H1 (cell line): Measurements from ENCODE around the gene UBE2V1. TPM values are rescaled to one million over a fixed set of nuclear protein-coding genes. Genes with fewer than 3 reads are reported as not detected.

Experiments
- CTCF ChIA-PET: fragments of 300-600 bp; sonication (Branson Sonifier 250); formaldehyde crosslinking; loops from one replicate; lab custom pipeline; 2021; ENCODE audit not compliant: partially characterized antibody; lab: Charles Lee
- POLR2A ChIA-PET: fragments of 300-600 bp; sonication (Branson Sonifier 250); formaldehyde crosslinking; loops from one replicate; lab custom pipeline; 2021; ENCODE audit warnings: inconsistent platforms; ENCODE audit not compliant: partially characterized antibody; lab: Charles Lee
- DNase-seq, 2 experiments: peaks; one replicate each; pipeline versions ENCODE4 v3.0.0 to v3.0.0-alpha.2; 2010 to 2022; ENCODE audit warnings: low spot score in 2 of 2, low read depth in 1 of 2, mixed read lengths in 1 of 2
- FAIRE-seq: peaks from 2 replicates; lab custom pipeline; 2011; peaks lifted over from hg19 to GRCh38; lab: Jason Lieb, UNC
- H2AFZ ChIP-seq: 2 replicates; pipeline ENCODE4 v1.8.1; 2012; ENCODE audit warnings: low read length, inconsistent platforms
- H2AK5ac ChIP-seq: 2 replicates; pipeline ENCODE4 v1.6.1; 2013; ENCODE audit warnings: low read depth, low read length
- H2BK120ac ChIP-seq: replicated peaks from 2 replicates; pipeline ENCODE3; 2013; ENCODE audit warnings: low read depth, low read length, inconsistent platforms
- H2BK12ac ChIP-seq: 2 replicates; pipeline ENCODE4 v1.6.1; 2013; ENCODE audit warnings: low read depth, low read length
- H2BK15ac ChIP-seq: 2 replicates; pipeline ENCODE4 v1.6.1; 2013; ENCODE audit warnings: low read length
- H2BK20ac ChIP-seq: 2 replicates; pipeline ENCODE4 v1.6.1; 2013; ENCODE audit warnings: low read length
- H2BK5ac ChIP-seq: 2 replicates; pipeline ENCODE4 v1.6.1; 2013; ENCODE audit warnings: low read depth, low read length
- H3K14ac ChIP-seq: 2 replicates; pipeline ENCODE4 v1.6.1; 2013; ENCODE audit warnings: inconsistent platforms; ENCODE audit not compliant: insufficient read length
- H3K18ac ChIP-seq: 2 replicates; pipeline ENCODE4 v1.6.1; 2013; ENCODE audit warnings: low read length; ENCODE audit errors: extremely low read depth
- H3K23ac ChIP-seq: 2 replicates; pipeline ENCODE4 v1.6.1; 2013; ENCODE audit warnings: inconsistent platforms; ENCODE audit not compliant: insufficient read length
- H3K23me2 ChIP-seq: 2 replicates; pipeline ENCODE4 v1.6.1; 2013; ENCODE audit warnings: low read depth, low read length
- H3K27ac ChIP-seq: 2 replicates; pipeline ENCODE4 v1.6.1; 2011; ENCODE audit warnings: low read depth, low read length, inconsistent platforms
- H3K27me3 ChIP-seq, 4 experiments: replicated peaks in 1 of 4; 1 replicate in 1 of 4; 2 replicates in 3 of 4; pipeline versions ENCODE4 v1.6.1 to v1.8.1; 2011 to 2013; ENCODE audit warnings: low read length in 3 of 4, mild to moderate bottlenecking in 3 of 4, inconsistent platforms in 2 of 4, mixed read lengths in 2 of 4, moderate library complexity in 1 of 4; ENCODE audit not compliant: control insufficient read depth in 3 of 4, insufficient read depth in 3 of 4; ENCODE audit errors: extremely low read depth in 1 of 4
- H3K36me3 ChIP-seq, 4 experiments: 2 replicates each; pipeline versions ENCODE4 v1.6.1 to v1.8.1; 2011 to 2013; ENCODE audit warnings: mild to moderate bottlenecking in 4 of 4, low read length in 3 of 4, moderate library complexity in 2 of 4, control low read depth in 1 of 4, inconsistent platforms in 1 of 4; ENCODE audit not compliant: insufficient read depth in 4 of 4, control insufficient read depth in 2 of 4
- H3K4ac ChIP-seq: replicated peaks from 2 replicates; pipeline ENCODE3; 2013; ENCODE audit warnings: low read length, low read depth, mixed read lengths, inconsistent platforms; ENCODE audit not compliant: insufficient read length
- H3K4me1 ChIP-seq, 4 experiments: replicated peaks in 1 of 4; 1 replicate in 1 of 4; 2 replicates in 3 of 4; pipeline versions ENCODE4 v1.6.1 to v1.8.1; 2011 to 2013; ENCODE audit warnings: low read length in 3 of 4, inconsistent platforms in 2 of 4, mixed read lengths in 1 of 4; ENCODE audit not compliant: insufficient read depth in 4 of 4, control insufficient read depth in 3 of 4
- H3K4me2 ChIP-seq, 2 experiments: 2 replicates each; pipeline versions ENCODE4 v1.6.1 to v1.8.1; 2011 to 2013; ENCODE audit warnings: low read depth in 2 of 2, low read length in 2 of 2, control low read depth in 1 of 2, inconsistent platforms in 1 of 2, mild to moderate bottlenecking in 1 of 2; ENCODE audit not compliant: insufficient read depth in 1 of 2
- H3K4me3 ChIP-seq, 4 experiments: fragments of 200-600, 300-600 bp in 1 of 4; sonication (generic), shearing (Covaris generic), sonication (Bioruptor Twin) in 1 of 4; 2 replicates each; pipeline versions ENCODE4 v1.5.1 to v1.8.1; 2011 to 2016; ENCODE audit warnings: low read length in 4 of 4, low read depth in 3 of 4, control low read depth in 2 of 4, inconsistent platforms in 2 of 4, mild to moderate bottlenecking in 2 of 4, mixed read lengths in 1 of 4, moderate library complexity in 1 of 4; ENCODE audit not compliant: insufficient read depth in 2 of 4; ENCODE audit errors: extremely low read depth in 1 of 4
- H3K56ac ChIP-seq: replicated peaks from 2 replicates; pipeline ENCODE3; 2013; ENCODE audit warnings: low read depth, mild to moderate bottlenecking, mixed read lengths, low read length, inconsistent platforms; ENCODE audit not compliant: insufficient read length
- H3K79me1 ChIP-seq: 2 replicates; pipeline ENCODE4 v1.6.1; 2013; ENCODE audit warnings: low read depth, low read length, control low read depth
- H3K79me2 ChIP-seq, 2 experiments: 2 replicates each; pipeline versions ENCODE4 v1.6.1 to v1.8.1; 2012 to 2013; ENCODE audit warnings: low read length in 2 of 2, mild to moderate bottlenecking in 2 of 2, inconsistent platforms in 1 of 2; ENCODE audit not compliant: insufficient read depth in 2 of 2, control insufficient read depth in 1 of 2
- H3K9ac ChIP-seq, 4 experiments: replicated peaks in 1 of 4; 1 replicate in 1 of 4; 2 replicates in 3 of 4; pipeline versions ENCODE4 v1.6.1 to v1.8.1; 2011 to 2013; ENCODE audit warnings: low read depth in 3 of 4, low read length in 3 of 4, control low read depth in 2 of 4, mild to moderate bottlenecking in 2 of 4, moderate library complexity in 2 of 4, inconsistent platforms in 1 of 4; ENCODE audit errors: extremely low read depth in 1 of 4
- H3K9me3 ChIP-seq, 2 experiments: 2 replicates each; pipeline versions ENCODE4 v1.6.1 to v1.8.1; 2012 to 2013; ENCODE audit warnings: mild to moderate bottlenecking in 2 of 2, moderate library complexity in 2 of 2, control low read depth in 1 of 2, inconsistent platforms in 1 of 2, low read depth in 1 of 2, low read length in 1 of 2, mixed read lengths in 1 of 2; ENCODE audit not compliant: insufficient read depth in 2 of 2
- H4K20me1 ChIP-seq, 2 experiments: replicated peaks in 1 of 2; 2 replicates each; pipeline versions ENCODE3 to v1.8.1; 2011 to 2013; ENCODE audit warnings: inconsistent platforms in 2 of 2, low read length in 2 of 2, mild to moderate bottlenecking in 1 of 2; ENCODE audit not compliant: insufficient read depth in 2 of 2, control insufficient read depth in 1 of 2
- H4K5ac ChIP-seq: 2 replicates; pipeline ENCODE4 v1.6.1; 2013; ENCODE audit warnings: low read length, low read depth, mixed read lengths, inconsistent platforms; ENCODE audit not compliant: insufficient read length
- H4K8ac ChIP-seq: 2 replicates; pipeline ENCODE4 v1.8.0; 2013; ENCODE audit warnings: mild to moderate bottlenecking, moderate library complexity, low read length, inconsistent platforms; ENCODE audit not compliant: insufficient read depth; ENCODE audit errors: extremely low read depth
- H4K91ac ChIP-seq: replicated peaks from 2 replicates; pipeline ENCODE3; 2013; ENCODE audit warnings: low read length, mixed read lengths, inconsistent platforms; ENCODE audit not compliant: insufficient read length
- ATF2 ChIP-seq: IDR thresholded peaks from 2 replicates; pipeline ENCODE4 v1.6.1; 2012; ENCODE audit warnings: low read length, inconsistent platforms
- E2F6 ChIP-seq: IDR thresholded peaks from 2 replicates; pipeline ENCODE4 v1.6.1; 2012; ENCODE audit warnings: inconsistent platforms
- KDM1A ChIP-seq: fragments of 200-600, 300-600 bp; sonication (generic); IDR thresholded peaks from 2 replicates; pipeline ENCODE4 v1.7.1; 2016; ENCODE audit warnings: mild to moderate bottlenecking, low read length, borderline replicate concordance
- NRF1 ChIP-seq: IDR thresholded peaks from 2 replicates; pipeline ENCODE4 v1.6.1; 2011; ENCODE audit warnings: mild to moderate bottlenecking, low read depth, low read length, improper control_type of control experiment
- POU5F1 ChIP-seq: IDR thresholded peaks from 2 replicates; pipeline ENCODE4 v1.6.1; 2011; ENCODE audit warnings: low read depth, mild to moderate bottlenecking, low read length, moderate library complexity
- SIX5 ChIP-seq: IDR thresholded peaks from 2 replicates; pipeline ENCODE4 v1.6.1; 2011; ENCODE audit warnings: mild to moderate bottlenecking, low read depth, low read length
- SP1 ChIP-seq: IDR thresholded peaks from 2 replicates; pipeline ENCODE4 v1.6.1; 2011; ENCODE audit warnings: low read depth, low read length
- SRF ChIP-seq: IDR thresholded peaks from 2 replicates; pipeline ENCODE4 v1.6.1; 2011; ENCODE audit warnings: mild to moderate bottlenecking, low read depth, low read length, moderate library complexity
- WGBS, 2 experiments: shearing (Covaris generic) in 1 of 2; methylation state at CpG; one replicate each; pipeline versions ENCODE4 v1.1.6 to v1.1.7; 2013 to 2015; ENCODE audit warnings: low lambda C conversion rate in 2 of 2, mixed read lengths in 2 of 2, inconsistent platforms in 1 of 2, low coverage in 1 of 2, missing lambda C conversion rate in 1 of 2; ENCODE audit not compliant: insufficient replicate concordance in 2 of 2, insufficient coverage in 1 of 2, insufficient read length in 1 of 2; ENCODE audit errors: extremely low coverage in 1 of 2, missing lambda C conversion rate in 1 of 2; 5-methylcytosine and 5-hydroxymethylcytosine counted together
- polyA plus RNA-seq, 7 experiments: library from polyadenylated mRNA; depleted of rRNA in 3 of 7; stranded (reverse) in 5 of 7; unstranded in 2 of 7; fragments of >200 nt in 5 of 7; fragments of 200-250 nt in 2 of 7; gene quantifications; 1 replicate in 5 of 7; 2 replicates in 1 of 7; 4 replicates in 1 of 7; pipeline versions ENCODE4 v1.2.1 to v1.2.3, GENCODE V29; 2011 to 2013; ENCODE audit warnings: missing spikeins in 2 of 7, mixed read lengths in 2 of 7
- total RNA-seq: library from RNA; stranded (reverse); fragmentation: NEBNext Ultra II Directional; extraction: Animal tissue kit (Norgen Biotek cat#: 25700); gene quantifications from 2 replicates; pipeline ENCODE4 v1.2.1, GENCODE V29; 2021

Gene UBE2V1
- total and polyA plus RNA-seq, 2 of the 8 experiments (the other 6 are each of a cell fraction or from before 2014, with no cell fraction given): 141 to 184 TPM

- H2BK12ac ChIP-seq: no peak overlapping the region
- H3K27ac ChIP-seq: no peak overlapping the region
- H2BK15ac ChIP-seq: no peak overlapping the region
- no peak overlapping the region for H3K23ac ChIP-seq
- TF ChIP-seq KDM1A (peak; percentile 40; the same call in 1 of the 2 replicates), SP1 (no peak), SIX5 (no peak), POU5F1 (no peak), ATF2 (no peak), E2F6 (no peak), NRF1 (no peak), SRF (no peak)
- H4K91ac ChIP-seq: no peak overlapping the region
- no peak overlapping the region for H3K14ac ChIP-seq
- no peak for FAIRE-seq
- H3K79me1 ChIP-seq: no peaks in the 10 kb centered on the region
- no peak overlapping the region for H3K4ac ChIP-seq
- no peaks in the 10 kb centered on the region for H3K9me3 ChIP-seq
- H4K20me1 ChIP-seq: no peaks in the 10 kb centered on the region
- H3K9ac ChIP-seq: no peak overlapping the region
- no peaks in the 10 kb centered on the region for H3K36me3 ChIP-seq
- DNase-seq: no peak
- ChIA-PET POLR2A (interaction anchor here (1.4 to 2.1 kb wide), 2 partner anchors 14 to 61 kb away, joined by 5 read pairs; no protein-coding TSS in a partner anchor), CTCF (interaction anchor here (0.7 to 1.9 kb wide), 4 partner anchors 14 to 725 kb away, joined by 3 to 7 read pairs (median 4); no protein-coding TSS in a partner anchor)
- no peaks in the 10 kb centered on the region for H3K23me2 ChIP-seq
- no peak overlapping the region for H2BK120ac ChIP-seq
- peaks cover 0 to 17% (median 5%) of the 10 kb centered on the region in 4 experiments; a peak in 4 of 7 replicates for H3K4me1 ChIP-seq
- no peak overlapping the region for H3K56ac ChIP-seq
- no peaks in the 10 kb centered on the region for H3K27me3 ChIP-seq
- WGBS, 2 experiments: 87% methylated on average over 10 of the region's 10 CpGs; no CpG with 5 or more reads in 1 of the 2 experiments
- H3K4me3 ChIP-seq: no peak overlapping the region
- H4K5ac ChIP-seq: no peak overlapping the region
- H3K4me2 ChIP-seq: no peak overlapping the region
- peak overlapping the region; percentile 74 for H4K8ac ChIP-seq
- no peak overlapping the region for H3K18ac ChIP-seq
- H2BK5ac ChIP-seq: peak overlapping the region; percentile 24; the same call in 1 of the 2 replicates
- H2BK20ac ChIP-seq: no peak overlapping the region
- H2AK5ac ChIP-seq: no peak overlapping the region
- no peak overlapping the region for H2AFZ ChIP-seq
- H3K79me2 ChIP-seq: no peaks in the 10 kb centered on the region
These were observed 70.3 kb downstream of the UBE2V1 start for GRCh38 chr20:50042370-50043313.
